Aorta (tissue), 5 donors: Measurements from ENCODE around the gene ABCA1. TPM values are rescaled to one million over a fixed set of nuclear protein-coding genes. Genes with fewer than 3 reads are reported as not detected.

Source experiments
- ATAC-seq: fragments of 200-7000 bp; cut with Tn5 transposase; one replicate; pipeline ENCODE4 v1.9.1; 2022; ENCODE audit warnings: moderate library complexity; ENCODE audit not compliant: low FRiP score
- DNase-seq, 2 donors: peaks; one replicate each; pipeline ENCODE4 v3.0.0-alpha.2; 2020
- H3K27ac ChIP-seq, 2 donors: one replicate each; pipeline ENCODE4 v1.5.1; 2013; ENCODE audit warnings: low read length in 2 of 2, mild to moderate bottlenecking in 2 of 2, moderate library complexity in 2 of 2, control low read depth in 1 of 2, inconsistent platforms in 1 of 2, low read depth in 1 of 2
- H3K27me3 ChIP-seq, 2 donors: one replicate each; pipeline ENCODE4 v1.6.1; 2013; ENCODE audit warnings: control low read depth in 1 of 2, low read length in 1 of 2, mild to moderate bottlenecking in 1 of 2, moderate library complexity in 1 of 2; ENCODE audit not compliant: insufficient read depth in 2 of 2, control insufficient read depth in 1 of 2
- H3K36me3 ChIP-seq, 2 donors: one replicate each; pipeline ENCODE4 v1.6.1; 2013; ENCODE audit warnings: control low read depth in 1 of 2, low read length in 1 of 2, mild to moderate bottlenecking in 1 of 2; ENCODE audit not compliant: insufficient read depth in 2 of 2, control insufficient read depth in 1 of 2
- H3K4me1 ChIP-seq, 2 donors: one replicate each; pipeline ENCODE4 v1.6.1; 2013; ENCODE audit warnings: low read length in 2 of 2, control low read depth in 1 of 2, mild to moderate bottlenecking in 1 of 2, moderate library complexity in 1 of 2; ENCODE audit not compliant: insufficient read depth in 2 of 2, control insufficient read depth in 1 of 2
- H3K4me3 ChIP-seq, 2 donors: one replicate each; pipeline ENCODE4 v1.5.1; 2013; ENCODE audit warnings: low read length in 2 of 2, control low read depth in 1 of 2, mild to moderate bottlenecking in 1 of 2
- H3K9me3 ChIP-seq: one replicate; pipeline ENCODE4 v1.6.1; 2013; ENCODE audit warnings: mild to moderate bottlenecking, low read length; ENCODE audit not compliant: control insufficient read depth
- WGBS, 2 donors: extraction: QIAGEN DNeasy Blood & Tissue Kit; methylation state at CpG; one replicate each; pipeline ENCODE4 v1.1.7; 2013; 5-methylcytosine and 5-hydroxymethylcytosine counted together
- intact Hi-C, 2 donors: fragments of 100-400 bp; cut with DNase I; formaldehyde crosslinking; loops; one replicate each; pipeline versions ENCODE4 v1.14.2 to v1.15.0; 2022
- polyA plus RNA-seq, 2 donors: library from polyadenylated mRNA; stranded (reverse); fragments of 200-250 nt; gene quantifications; one replicate each; pipeline ENCODE4 v1.2.3, GENCODE V29; 2013
- total RNA-seq, 2 donors: library from RNA; stranded (reverse); fragmentation: NEBNext Ultra II Directional; extraction: Animal tissue kit (Norgen Biotek cat#: 25700); gene quantifications; one replicate each; pipeline ENCODE4 v1.2.1, GENCODE V29; 2021
- donor health status: healthy with polysubstance abuse.
- donor health status: Bipolar disorder and iron deficiency.
- donor health status: DM: no; HTN: no; CAD: no.
- donor health status: DM: no; HTN: no; CAD: no.
- donor health status: DM: yes; HTN: yes; CAD: no.

The ABCA1 gene
- total and polyA plus RNA-seq, 4 donors = 5.4 to 44.7 (median 19.7) TPM

DNA sequence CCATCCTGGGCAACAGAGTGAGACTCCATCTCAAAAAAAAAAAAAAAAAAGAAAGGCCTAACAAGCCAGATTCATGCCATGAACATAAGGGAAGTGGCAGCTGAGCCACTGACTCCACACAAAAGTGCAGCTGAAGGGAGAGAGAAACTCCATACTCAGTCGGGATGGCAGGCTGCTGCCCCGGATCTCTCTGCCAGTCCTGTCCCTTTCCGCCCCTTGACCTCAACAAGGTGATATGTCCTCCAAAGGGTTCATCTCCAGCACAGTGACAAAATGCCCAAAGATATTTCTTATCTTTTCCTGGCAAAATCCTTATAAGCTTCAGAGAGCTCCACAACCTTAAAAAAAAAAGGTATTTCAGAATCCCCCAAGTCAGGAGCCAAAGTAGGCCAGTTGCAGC lies 52.6 kb downstream of the ABCA1 start:
- no peak overlapping the region for H3K4me3 ChIP-seq
- DNase-seq (no peak), ATAC-seq (no peak)
- no peaks in the 10 kb centered on the region for H3K9me3 ChIP-seq
- intact Hi-C loops = no loop called here
- peaks cover 0 to 2% of the 10 kb centered on the region in 2 donors for H3K36me3 ChIP-seq
- no peaks in the 10 kb centered on the region for H3K27me3 ChIP-seq
- WGBS, 2 donors = 94 to 97% methylated on average over 3 of the region's 3 CpGs
- no peak overlapping the region for H3K27ac ChIP-seq
- H3K4me1 ChIP-seq = no peaks in the 10 kb centered on the region

DNA sequence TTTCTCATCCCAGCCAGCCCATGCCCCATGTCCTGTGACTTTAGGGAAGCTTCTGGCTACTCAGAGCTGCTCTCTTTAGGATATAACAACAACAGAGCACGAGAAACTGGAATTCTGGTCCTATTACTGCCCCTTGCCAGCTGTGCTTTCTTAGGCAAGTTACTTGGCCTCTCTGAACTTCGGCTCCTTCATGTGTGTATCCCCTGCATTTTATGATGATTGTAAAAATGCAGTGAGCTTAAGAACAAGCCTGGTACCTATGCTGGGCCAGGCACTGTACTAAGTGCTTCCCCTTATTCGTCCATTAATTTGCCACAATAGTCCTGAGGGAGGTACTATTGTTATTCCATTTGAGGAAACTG lies 54.5 kb downstream of the ABCA1 start:
- no peak overlapping the region for H3K4me3 ChIP-seq
- H3K27ac ChIP-seq = peak overlapping the region in 1 of 2 donors; percentile 75
- H3K36me3 ChIP-seq = peaks cover 0 to 2% of the 10 kb centered on the region in 2 donors
- intact Hi-C loops = no loop called here
- 67 to 74% methylated on average over 3 of the region's 3 CpGs for WGBS, 2 donors
- no peaks in the 10 kb centered on the region for H3K4me1 ChIP-seq
- DNase-seq (no peak), ATAC-seq (no peak)
- H3K9me3 ChIP-seq = no peaks in the 10 kb centered on the region
- H3K27me3 ChIP-seq = no peaks in the 10 kb centered on the region

DNA sequence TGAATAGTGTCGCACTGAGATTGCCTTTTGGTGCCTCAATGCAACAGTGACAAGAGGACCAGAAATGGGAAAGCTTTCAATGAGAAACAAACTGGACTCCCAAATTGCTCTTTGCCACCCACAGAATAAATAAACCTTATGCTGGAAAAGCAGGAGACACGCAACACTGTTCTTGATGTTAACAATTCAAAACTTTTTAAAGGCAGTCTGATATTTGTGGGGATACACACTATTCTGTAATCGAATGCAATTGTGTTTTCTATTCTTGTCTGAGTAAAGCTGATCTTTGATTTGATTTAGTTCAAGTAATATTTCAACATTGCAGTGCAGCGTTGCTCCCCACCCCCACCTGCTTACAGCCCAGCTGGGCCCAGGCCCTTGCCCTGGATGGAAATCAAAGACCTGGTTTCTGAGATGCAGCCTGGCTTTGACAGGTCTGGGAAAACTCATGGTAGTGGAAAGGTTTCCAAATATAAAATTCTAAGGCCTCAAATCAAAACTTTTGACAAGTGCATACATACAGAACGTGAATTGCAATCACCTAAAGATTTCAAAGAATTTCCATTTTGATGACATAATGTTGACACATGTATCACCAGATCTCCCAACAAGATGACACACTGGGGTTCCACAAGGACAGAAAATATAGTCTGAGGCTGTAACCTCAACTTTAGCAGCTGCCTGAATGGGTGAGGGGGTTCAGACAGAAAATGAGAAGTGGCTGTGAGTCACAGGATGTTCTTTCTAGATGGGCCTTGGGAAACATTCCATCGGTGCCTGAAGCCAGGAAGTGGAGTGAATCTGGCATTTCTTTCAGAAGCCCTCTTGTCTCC lies 55.1 kb downstream of the ABCA1 start:
- Histone ChIP-seq H3K27me3 (no peaks in the 10 kb centered on the region), H3K9me3 (no peaks in the 10 kb centered on the region), H3K4me3 (no peak overlapping the region), H3K36me3 (peaks cover 0 to 2% of the 10 kb centered on the region in 2 donors), H3K4me1 (no peaks in the 10 kb centered on the region), H3K27ac (peak overlapping the region in 1 of 2 donors; percentile 75)
- ATAC-seq (no peak), DNase-seq (peak in 1 of 2 donors; percentile 65)
- intact Hi-C loops = no loop called here
- 53 to 55% methylated on average over 6 of the region's 6 CpGs for WGBS, 2 donors

DNA sequence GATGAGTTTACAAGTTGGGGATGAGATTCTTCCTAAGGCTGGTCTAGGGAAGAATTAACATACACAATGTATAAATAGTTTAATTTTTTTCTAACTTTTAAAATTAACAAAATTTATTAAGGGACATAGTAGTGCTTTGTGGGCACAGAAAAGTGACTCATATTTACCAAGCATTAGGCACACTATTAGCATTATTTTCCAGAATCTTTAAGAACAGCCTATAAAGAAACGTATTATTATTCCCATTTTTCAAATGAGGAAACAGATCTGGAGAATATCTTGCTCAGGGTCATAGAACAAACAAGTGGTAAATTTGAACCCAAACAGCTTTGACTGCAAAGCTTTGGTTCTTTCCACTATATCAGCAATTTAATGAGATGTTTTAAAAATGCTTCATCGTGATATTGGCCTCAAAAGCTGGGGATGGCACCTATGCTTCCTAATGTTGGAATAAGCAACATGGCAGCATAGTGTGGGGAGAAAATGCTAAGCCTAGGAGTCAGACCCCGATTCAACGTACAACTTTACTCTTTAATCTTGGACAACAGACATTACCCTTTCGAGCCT lies 55.9 kb downstream of the ABCA1 start:
- ATAC-seq = no peak
- WGBS, 2 donors = 96% methylated on average over 5 of the region's 5 CpGs
- Histone ChIP-seq H3K36me3 (no peaks in the 10 kb centered on the region), H3K27ac (no peak overlapping the region), H3K27me3 (no peaks in the 10 kb centered on the region), H3K9me3 (no peaks in the 10 kb centered on the region), H3K4me3 (no peak overlapping the region), H3K4me1 (no peaks in the 10 kb centered on the region)
- no peak for DNase-seq
- intact Hi-C loops = no loop called here

DNA sequence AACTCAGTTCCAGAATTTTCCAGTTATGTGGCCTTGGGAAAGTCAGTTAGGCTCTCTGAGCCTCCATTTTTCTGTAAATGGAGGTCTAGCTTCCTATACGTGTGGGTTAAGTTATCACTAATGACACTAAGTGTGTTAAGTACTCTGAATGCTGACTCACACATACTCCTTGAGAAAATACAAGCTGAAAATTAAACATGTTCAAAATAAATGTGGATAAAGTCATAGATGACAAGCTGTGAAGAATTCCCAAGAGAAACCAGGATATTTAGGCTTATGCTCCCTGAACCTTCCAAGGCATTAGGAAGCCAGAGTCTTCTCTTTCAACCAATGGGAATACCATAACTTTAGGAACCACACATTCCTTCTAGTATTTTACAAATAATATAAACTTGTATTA lies 58.1 kb downstream of the ABCA1 start:
- intact Hi-C loops = no loop called here
- no peaks in the 10 kb centered on the region for H3K27me3 ChIP-seq
- WGBS, 2 donors = 70 to 76% methylated on average over 1 of the region's 1 CpG
- DNase-seq (no peak), ATAC-seq (no peak)
- H3K4me1 ChIP-seq = no peaks in the 10 kb centered on the region
- no peaks in the 10 kb centered on the region for H3K9me3 ChIP-seq
- no peak overlapping the region for H3K4me3 ChIP-seq
- no peak overlapping the region for H3K27ac ChIP-seq
- no peaks in the 10 kb centered on the region for H3K36me3 ChIP-seq

DNA sequence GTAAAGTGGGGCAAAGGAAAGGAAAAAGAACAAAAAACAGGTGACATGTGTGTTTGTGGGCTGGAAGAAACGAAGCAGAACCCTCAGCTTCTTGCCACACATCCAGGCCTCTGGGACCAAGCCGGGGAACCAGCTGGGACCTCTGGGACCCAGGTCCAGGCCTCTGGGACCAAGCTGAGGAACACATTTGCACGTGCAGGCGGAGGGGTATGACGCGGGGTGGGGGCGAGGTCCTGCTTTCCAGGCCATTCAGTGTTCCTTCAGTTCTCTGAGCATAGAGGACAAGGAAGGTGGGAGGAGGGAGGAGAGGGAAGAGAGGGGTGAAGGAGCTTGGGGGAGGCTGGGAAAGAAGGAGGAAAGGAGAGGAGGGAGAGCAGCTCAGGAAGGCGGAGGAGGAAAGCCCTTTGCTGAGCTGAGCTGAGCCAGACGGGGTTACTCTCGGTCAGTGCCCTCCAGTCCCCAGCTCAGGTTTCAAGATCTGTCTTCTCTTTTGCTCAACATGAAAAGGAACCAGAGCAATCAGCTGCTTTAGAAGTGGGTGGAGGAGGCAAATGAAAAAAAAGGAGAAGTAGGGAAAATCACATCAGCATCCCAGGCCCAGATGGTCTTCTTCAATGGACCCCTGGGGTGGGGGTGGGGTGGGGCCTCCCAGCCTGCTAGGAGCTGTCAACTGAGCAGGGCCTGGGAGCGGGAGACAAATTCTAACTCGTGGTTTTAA lies 59.1 kb downstream of the ABCA1 start:
- Histone ChIP-seq H3K36me3 (no peaks in the 10 kb centered on the region), H3K4me3 (no peak overlapping the region), H3K4me1 (no peaks in the 10 kb centered on the region), H3K9me3 (no peaks in the 10 kb centered on the region), H3K27ac (no peak overlapping the region), H3K27me3 (no peaks in the 10 kb centered on the region)
- peak; percentile 80 to 88 for DNase-seq
- ATAC-seq = peak; percentile 81
- 43 to 50% methylated on average over 12 of the region's 12 CpGs for WGBS, 2 donors
- intact Hi-C loops = no loop called here

DNA sequence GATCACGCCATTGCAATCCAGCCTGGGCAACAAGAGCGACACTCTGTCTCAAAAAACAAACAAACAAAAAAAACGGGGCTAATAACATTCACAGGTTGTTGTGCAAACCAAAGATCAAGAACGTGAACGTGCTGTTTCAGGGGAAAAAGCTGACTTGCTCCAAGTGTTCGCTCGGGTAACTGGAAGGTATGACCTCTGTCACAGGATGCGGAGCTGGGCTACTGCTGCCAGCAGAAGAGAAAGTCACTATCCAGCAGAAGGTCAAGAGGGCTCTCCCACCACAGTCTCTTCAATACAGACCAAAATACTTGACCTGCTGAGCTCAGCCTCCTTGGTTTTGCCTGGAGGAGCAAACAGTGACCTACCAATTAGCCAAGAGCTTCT lies 59.7 kb downstream of the ABCA1 start:
- intact Hi-C loops = no loop called here
- H3K4me1 ChIP-seq = no peaks in the 10 kb centered on the region
- no peaks in the 10 kb centered on the region for H3K36me3 ChIP-seq
- H3K27me3 ChIP-seq = no peaks in the 10 kb centered on the region
- H3K4me3 ChIP-seq = no peak overlapping the region
- DNase-seq = no peak
- no peaks in the 10 kb centered on the region for H3K9me3 ChIP-seq
- no peak overlapping the region for H3K27ac ChIP-seq
- WGBS, 2 donors = 88 to 91% methylated on average over 8 of the region's 8 CpGs
- no peak for ATAC-seq

DNA sequence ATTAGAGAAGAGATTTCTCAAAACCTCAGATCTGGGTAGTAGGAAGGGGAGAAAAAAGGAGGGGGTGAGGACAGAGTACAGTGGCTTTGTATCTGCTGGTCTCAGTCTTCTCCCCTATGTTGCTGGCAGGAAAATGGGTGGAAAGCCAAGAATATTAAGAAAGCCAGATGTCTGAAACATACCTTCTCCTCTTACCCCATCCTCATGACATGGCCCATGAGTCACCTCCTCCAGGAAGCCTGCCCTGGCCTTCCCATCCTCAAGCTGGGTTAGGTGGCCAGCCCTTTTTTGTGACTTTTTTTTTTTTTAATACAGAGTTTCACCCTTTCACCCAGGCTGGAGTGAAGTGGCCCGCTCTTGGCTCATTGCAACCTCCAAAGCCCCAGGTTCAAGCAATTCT lies 61.8 kb downstream of the ABCA1 start:
- Histone ChIP-seq H3K27ac (no peak overlapping the region), H3K36me3 (no peaks in the 10 kb centered on the region), H3K4me3 (no peak overlapping the region), H3K4me1 (no peaks in the 10 kb centered on the region), H3K9me3 (no peaks in the 10 kb centered on the region), H3K27me3 (no peaks in the 10 kb centered on the region)
- ATAC-seq (no peak), DNase-seq (no peak)
- intact Hi-C loops = no loop called here
- WGBS, 2 donors = 97 to 100% methylated on average over 1 of the region's 1 CpG
